Tibial nerve (tissue), 4 donors: Measurements from ENCODE around the gene ALPL.

Experiments used
- CTCF ChIP-seq, 5 experiments: fragments of 200-600 bp in 3 of 5; fragments of 450-650 bp in 2 of 5; sonication (generic) in 3 of 5; IDR thresholded peaks; one replicate each; pipeline ENCODE4 v1.5.1; 2016 to 2019; ENCODE audit warnings: antibody characterized with exemption in 5 of 5, mild to moderate bottlenecking in 3 of 5, moderate library complexity in 2 of 5
- EP300 ChIP-seq, 2 donors: sonication (generic); formaldehyde crosslinking; IDR thresholded peaks; one replicate each; pipeline ENCODE4 v1.6.1; 2017; ENCODE audit warnings: antibody characterized with exemption in 2 of 2, mild to moderate bottlenecking in 1 of 2

GRCh38 chr1:21537932-21538630, 28.9 kb downstream of the ALPL start:
- TF ChIP-seq CTCF (IDR thresholded peaks at IDR 0.05), result no peak
- TF ChIP-seq EP300 (IDR thresholded peaks at IDR 0.05), result peak; percentile 35 to 78
